Large intestine (tissue), 3 donors: Measurements from ENCODE around the gene IL1RL2. TPM values are rescaled to one million over a fixed set of nuclear protein-coding genes. Genes with fewer than 3 reads are reported as not detected.
A peak's percentile ranks its signal among the peaks of the same experiment; 100 is the strongest.

ENCODE experiments used
- DNase-seq, 2 donors: peaks; one replicate each; pipeline versions ENCODE4 v3.0.0 to v3.0.0-alpha.2; 2013
- H3K27ac ChIP-seq: one replicate; pipeline ENCODE4 v1.5.1; 2013; ENCODE audit warnings: low read length
- H3K27me3 ChIP-seq: 2 replicates; pipeline ENCODE4 v1.6.1; 2013; ENCODE audit warnings: low read length; ENCODE audit not compliant: control insufficient read depth, insufficient read depth
- H3K36me3 ChIP-seq: 2 replicates; pipeline ENCODE4 v1.6.1; 2013; ENCODE audit warnings: low read length; ENCODE audit not compliant: control insufficient read depth, insufficient read depth
- H3K4me1 ChIP-seq: one replicate; pipeline ENCODE4 v1.6.1; 2013; ENCODE audit warnings: low read length; ENCODE audit not compliant: control insufficient read depth, insufficient read depth
- H3K4me3 ChIP-seq: one replicate; pipeline ENCODE4 v1.5.1; 2013; ENCODE audit warnings: low read length
- H3K9me3 ChIP-seq: one replicate; pipeline ENCODE4 v1.6.1; 2013; ENCODE audit warnings: mild to moderate bottlenecking, low read depth, low read length, moderate library complexity; ENCODE audit not compliant: control insufficient read depth
- WGBS: methylation state at CpG from one replicate; pipeline ENCODE4 v1.1.5; 2013; ENCODE audit warnings: low lambda C conversion rate; ENCODE audit not compliant: insufficient coverage; 5-methylcytosine and 5-hydroxymethylcytosine counted together
- polyA plus RNA-seq: library from polyadenylated mRNA; unstranded; fragments of 120-200 nt; gene quantifications from one replicate; pipeline ENCODE4 v1.2.1, GENCODE V29; 2013

The IL1RL2 gene
- polyA plus RNA-seq, 1 donor, result 0.34 TPM

DNA sequence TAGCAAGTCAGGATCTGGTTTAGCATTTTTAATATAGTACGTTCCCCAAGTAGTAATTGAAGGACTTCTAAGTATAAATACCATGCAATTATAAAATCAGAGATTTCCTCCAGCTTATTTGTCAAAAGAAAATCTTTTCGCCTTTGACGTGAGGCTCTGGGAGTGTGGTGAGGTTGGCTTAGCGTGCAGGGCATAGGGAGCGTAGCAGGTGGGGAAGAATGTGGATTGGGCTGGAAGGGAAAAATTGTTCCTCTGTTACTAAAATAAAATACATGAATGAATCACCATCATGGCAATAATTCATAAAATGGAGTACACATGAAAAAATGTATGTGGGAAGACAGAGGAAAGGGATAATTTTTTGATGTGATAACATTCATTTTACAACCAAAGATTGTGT is 5.4 kb upstream of the IL1RL2 start:
- Histone ChIP-seq H3K4me1 (no peaks in the 10 kb centered on the region), H3K27me3 (peaks cover 8% of the 10 kb centered on the region), H3K27ac (no peak overlapping the region), H3K36me3 (peaks cover 2% of the 10 kb centered on the region), H3K4me3 (no peak overlapping the region), H3K9me3 (no peaks in the 10 kb centered on the region)
- 93% methylated on average over 2 of the region's 5 CpGs for WGBS
- DNase-seq, result no peak

GRCh38 chr2:102181919-102182635 is 4.7 kb upstream of the IL1RL2 start:
- peak in 1 of 2 donors; percentile 15 for DNase-seq
- no peak overlapping the region for H3K4me3 ChIP-seq
- WGBS, result no CpG with 5 or more reads among the region's 7 CpGs
- peaks cover 15% of the 10 kb centered on the region for H3K27me3 ChIP-seq
- no peaks in the 10 kb centered on the region for H3K36me3 ChIP-seq
- H3K9me3 ChIP-seq, result peaks cover 3% of the 10 kb centered on the region
- no peak overlapping the region for H3K27ac ChIP-seq
- peaks cover 3% of the 10 kb centered on the region for H3K4me1 ChIP-seq

- DNase-seq, result no peak
- H3K27ac ChIP-seq, result no peak overlapping the region
- no peaks in the 10 kb centered on the region for H3K36me3 ChIP-seq
- peaks cover 7% of the 10 kb centered on the region for H3K4me1 ChIP-seq
- peaks cover 28% of the 10 kb centered on the region for H3K27me3 ChIP-seq
- no peak overlapping the region for H3K4me3 ChIP-seq
- 0% methylated on average over 1 of the region's 2 CpGs for WGBS
- H3K9me3 ChIP-seq, result peaks cover 5% of the 10 kb centered on the region
These were observed 2.8 kb upstream of the IL1RL2 start for GRCh38 chr2:102184018-102184417.

- Histone ChIP-seq H3K27me3 (peaks cover 28% of the 10 kb centered on the region), H3K4me3 (no peak overlapping the region), H3K4me1 (peaks cover 7% of the 10 kb centered on the region), H3K36me3 (no peaks in the 10 kb centered on the region), H3K27ac (no peak overlapping the region), H3K9me3 (peaks cover 5% of the 10 kb centered on the region)
- WGBS, result no CpG with 5 or more reads among the region's 1 CpG
- no peak for DNase-seq
These were observed 2.3 kb upstream of the IL1RL2 start for GRCh38 chr2:102184568-102184967.

DNA sequence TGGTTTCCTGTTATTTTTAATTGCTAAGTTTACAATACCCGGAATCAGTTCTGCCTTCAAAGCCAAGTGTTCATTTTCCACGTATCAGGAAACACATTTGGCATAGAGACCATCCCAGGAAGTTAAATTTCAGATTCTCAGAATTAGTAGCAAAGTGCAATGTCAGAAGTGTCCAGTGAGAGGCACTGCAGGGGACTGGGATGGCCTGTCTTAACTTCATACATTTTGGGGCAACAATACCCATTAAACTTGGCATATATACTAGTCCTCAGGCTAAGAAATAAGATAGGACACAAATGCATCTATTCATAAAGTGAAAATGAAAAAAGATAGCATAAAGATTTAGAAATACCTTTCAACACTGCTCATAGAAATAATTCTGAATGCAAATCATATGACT is 1.5 kb upstream of the IL1RL2 start:
- peaks cover 5% of the 10 kb centered on the region for H3K9me3 ChIP-seq
- H3K36me3 ChIP-seq, result no peaks in the 10 kb centered on the region
- H3K27me3 ChIP-seq, result peaks cover 28% of the 10 kb centered on the region
- H3K27ac ChIP-seq, result no peak overlapping the region
- H3K4me3 ChIP-seq, result no peak overlapping the region
- peaks cover 7% of the 10 kb centered on the region for H3K4me1 ChIP-seq
- WGBS, result 50% methylated on average over 2 of the region's 2 CpGs
- no peak for DNase-seq

- DNase-seq, result peak in 1 of 2 donors; percentile 55
- Histone ChIP-seq H3K4me3 (peak overlapping the region; percentile 44), H3K4me1 (peaks cover 7% of the 10 kb centered on the region), H3K9me3 (peaks cover 5% of the 10 kb centered on the region), H3K36me3 (no peaks in the 10 kb centered on the region), H3K27ac (no peak overlapping the region), H3K27me3 (peaks cover 28% of the 10 kb centered on the region)
- 0% methylated on average over 1 of the region's 50 CpGs for WGBS
These were observed 800 bp downstream of the IL1RL2 start for GRCh38 chr2:102187496-102188150.

DNA sequence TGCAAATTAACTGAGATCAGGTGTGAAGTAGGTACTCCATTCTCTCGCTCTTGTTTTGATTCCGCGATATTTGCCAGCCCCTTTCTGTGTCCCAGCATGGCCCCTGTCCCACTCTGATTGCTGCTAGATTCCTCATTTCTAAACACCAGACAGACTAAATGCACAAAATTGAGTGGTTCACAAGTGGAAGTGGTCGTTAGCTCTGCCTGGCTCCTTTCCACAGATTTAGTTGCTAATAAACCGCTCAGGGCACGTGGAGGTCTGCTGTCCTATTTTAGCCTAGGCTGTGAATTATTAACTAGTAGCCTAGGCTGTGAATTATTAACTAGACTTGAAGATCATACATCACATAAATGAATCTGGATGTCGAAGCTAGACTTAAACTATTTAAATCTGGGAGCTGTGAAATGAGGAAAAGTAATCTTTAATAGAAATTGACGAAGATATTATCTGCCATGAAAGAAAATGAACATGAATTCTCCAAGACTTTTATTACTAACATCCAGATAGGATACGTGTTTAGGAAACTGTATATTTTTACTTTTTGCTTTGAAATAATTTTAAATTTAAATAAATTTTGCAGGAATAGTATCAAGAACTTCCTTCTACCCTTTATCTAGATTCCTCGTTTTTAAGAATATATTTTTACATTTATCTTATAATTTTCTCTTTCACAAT is 3.7 kb downstream of the IL1RL2 start:
- peaks cover 7% of the 10 kb centered on the region for H3K4me1 ChIP-seq
- peaks cover 5% of the 10 kb centered on the region for H3K9me3 ChIP-seq
- H3K27ac ChIP-seq, result no peak overlapping the region
- H3K4me3 ChIP-seq, result no peak overlapping the region
- WGBS, result 85% methylated on average over 2 of the region's 10 CpGs
- peak; percentile 33 to 65 for DNase-seq
- H3K27me3 ChIP-seq, result peaks cover 22% of the 10 kb centered on the region
- no peaks in the 10 kb centered on the region for H3K36me3 ChIP-seq

DNA sequence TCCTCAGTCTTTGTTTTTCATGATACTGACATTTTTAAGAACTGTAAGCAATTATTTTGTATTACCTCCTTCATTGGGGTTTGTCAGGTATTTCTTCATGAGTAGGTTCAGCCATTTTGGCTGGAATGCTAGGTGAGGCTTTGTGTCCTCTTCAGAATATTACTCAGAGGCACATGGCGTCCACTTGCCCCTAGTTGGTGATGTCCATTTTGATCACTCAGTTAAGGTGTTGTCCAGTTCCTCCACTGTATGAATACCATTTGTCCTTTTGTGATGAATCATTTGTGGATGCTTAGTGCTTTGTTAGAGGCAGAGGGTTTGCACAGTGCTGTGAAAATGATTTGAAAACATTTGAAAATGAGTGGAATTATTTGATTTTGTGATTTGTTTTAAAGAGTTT is 4.7 kb downstream of the IL1RL2 start:
- Histone ChIP-seq H3K27ac (no peak overlapping the region), H3K4me3 (no peak overlapping the region), H3K36me3 (no peaks in the 10 kb centered on the region), H3K27me3 (peaks cover 19% of the 10 kb centered on the region), H3K4me1 (peaks cover 7% of the 10 kb centered on the region), H3K9me3 (peaks cover 5% of the 10 kb centered on the region)
- DNase-seq, result no peak
- no CpG with 5 or more reads among the region's 1 CpG for WGBS

DNA sequence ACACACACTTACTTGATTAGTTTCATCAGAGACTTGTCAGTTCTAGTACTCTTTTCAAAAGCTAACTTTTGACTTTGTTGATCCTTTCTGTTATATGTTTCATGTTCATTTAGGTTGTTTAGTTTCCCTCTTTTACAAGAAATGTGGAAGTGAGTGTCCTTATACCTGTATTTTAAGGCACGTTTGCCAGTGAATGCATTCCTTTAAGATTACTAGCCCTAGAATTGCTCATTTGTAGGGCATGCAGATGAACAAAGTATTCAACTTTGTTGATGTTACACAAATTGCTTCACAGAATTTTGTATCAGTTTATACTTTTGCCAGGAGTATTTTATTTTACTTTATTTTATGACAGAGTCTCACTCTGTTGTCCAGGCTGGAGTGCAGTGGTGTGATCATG is 6.3 kb downstream of the IL1RL2 start:
- no peak overlapping the region for H3K4me3 ChIP-seq
- no peaks in the 10 kb centered on the region for H3K9me3 ChIP-seq
- WGBS, result 100% methylated on average over 1 of the region's 1 CpG
- H3K36me3 ChIP-seq, result no peaks in the 10 kb centered on the region
- H3K4me1 ChIP-seq, result peaks cover under 1% of the 10 kb centered on the region
- peaks cover 3% of the 10 kb centered on the region for H3K27me3 ChIP-seq
- H3K27ac ChIP-seq, result no peak overlapping the region
- no peak for DNase-seq

- 93% methylated on average over 2 of the region's 5 CpGs for WGBS
These were observed 7.9 kb downstream of the IL1RL2 start for GRCh38 chr2:102194609-102195268.

More at GRCh38 chr2:102194609-102195268, 7.9 kb downstream of the IL1RL2 start:
- no peak overlapping the region for H3K4me3 ChIP-seq
- H3K27ac ChIP-seq, result no peak overlapping the region
- H3K27me3 ChIP-seq, result no peaks in the 10 kb centered on the region
- no peaks in the 10 kb centered on the region for H3K4me1 ChIP-seq
- no peak for DNase-seq
- H3K36me3 ChIP-seq, result no peaks in the 10 kb centered on the region
- H3K9me3 ChIP-seq, result no peaks in the 10 kb centered on the region
